Stimulated activated CD4-positive, alpha-beta T cell treated with anti-CD3 and anti-CD28 coated beads, TNF-alpha, amount 100 ng/mL, for 4 hours (primary cell): Measurements from ENCODE around the gene CLIC4.
"Not testable (repeated sequence)": the region's sequence is repeated elsewhere in the genome, so short reads cannot be mapped to it uniquely, and the experiment has no call there.

Experiments
- DNase-seq, 3 experiments: peaks; one replicate each; pipeline ENCODE4 v3.0.0-alpha.2; 2020; ENCODE audit warnings: low read depth in 3 of 3

CLIC4 gene

GRCh38 chr1:24717887-24718650 is 27.2 kb upstream of the CLIC4 start:
- DNase-seq, result no peak

GRCh38 chr1:24720152-24720551 is 25.1 kb upstream of the CLIC4 start:
- DNase-seq, result no peak

- DNase-seq, result no peak
These were observed 23.7 kb upstream of the CLIC4 start for GRCh38 chr1:24721533-24721932.

- DNase-seq, result not testable (repeated sequence)
These were observed 22.9 kb upstream of the CLIC4 start for GRCh38 chr1:24722073-24723035.

- no peak for DNase-seq
These were observed 20.7 kb upstream of the CLIC4 start for GRCh38 chr1:24724345-24725208.

GRCh38 chr1:24725209-24725651 is 20.0 kb upstream of the CLIC4 start:
- no peak for DNase-seq

- DNase-seq, result no peak
These were observed 18.5 kb upstream of the CLIC4 start for GRCh38 chr1:24726741-24727140.

- DNase-seq, result no peak
These were observed 17.6 kb upstream of the CLIC4 start for GRCh38 chr1:24727501-24728216.

- no peak for DNase-seq
These were observed 16.3 kb upstream of the CLIC4 start for GRCh38 chr1:24728982-24729381.

GRCh38 chr1:24732186-24732885 is 12.9 kb upstream of the CLIC4 start:
- DNase-seq, result no peak

- DNase-seq, result not testable (repeated sequence)
These were observed 11.9 kb upstream of the CLIC4 start for GRCh38 chr1:24733342-24733741.

- DNase-seq, result no peak
These were observed 10.1 kb upstream of the CLIC4 start for GRCh38 chr1:24735156-24735508.

- DNase-seq, result no peak
These were observed 9.5 kb upstream of the CLIC4 start for GRCh38 chr1:24735509-24736375.

GRCh38 chr1:24737368-24738117 is 7.7 kb upstream of the CLIC4 start:
- DNase-seq, result no peak

GRCh38 chr1:24739241-24739640 is 6.0 kb upstream of the CLIC4 start:
- DNase-seq, result no peak

GRCh38 chr1:24742090-24742938 is 2.9 kb upstream of the CLIC4 start:
- no peak for DNase-seq

- no peak for DNase-seq
These were observed 1.6 kb upstream of the CLIC4 start for GRCh38 chr1:24743404-24744211.
